Ammon's horn (tissue), 1 donor: Measurements from ENCODE around the gene CNDP2.

Experiments
- DNase-seq: peaks from one replicate; pipeline ENCODE4 v3.0.0-alpha.2; 2016; ENCODE audit warnings: low spot score

CNDP2 gene

GRCh38 chr18:74473976-74474640 lies 22.1 kb upstream of the CNDP2 start:
- no peak for DNase-seq

GRCh38 chr18:74476140-74476539 lies 20.0 kb upstream of the CNDP2 start:
- DNase-seq, result peak; percentile 75

- DNase-seq, result no peak
Measured at GRCh38 chr18:74477771-74478170, 18.4 kb upstream of the CNDP2 start.

DNA sequence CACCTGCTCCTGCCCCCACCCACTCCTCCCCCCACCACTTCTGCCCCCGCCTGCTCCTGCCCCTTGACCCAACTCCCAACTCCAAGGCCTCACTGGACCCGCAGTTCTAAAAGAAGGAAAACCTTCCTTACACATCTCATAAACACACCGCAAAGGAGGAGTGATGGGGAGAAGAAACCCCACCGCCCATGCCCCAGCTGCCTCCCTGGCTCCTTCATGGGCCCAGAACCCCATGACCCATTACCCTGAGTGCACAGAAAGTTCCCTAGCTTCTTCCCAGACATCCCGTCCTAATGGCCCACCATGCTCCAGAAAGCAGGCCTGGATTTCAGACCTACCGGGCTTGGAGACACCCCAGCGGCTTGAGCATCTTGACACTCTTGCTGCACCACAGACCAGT lies 17.8 kb upstream of the CNDP2 start:
- DNase-seq, result no peak

DNA sequence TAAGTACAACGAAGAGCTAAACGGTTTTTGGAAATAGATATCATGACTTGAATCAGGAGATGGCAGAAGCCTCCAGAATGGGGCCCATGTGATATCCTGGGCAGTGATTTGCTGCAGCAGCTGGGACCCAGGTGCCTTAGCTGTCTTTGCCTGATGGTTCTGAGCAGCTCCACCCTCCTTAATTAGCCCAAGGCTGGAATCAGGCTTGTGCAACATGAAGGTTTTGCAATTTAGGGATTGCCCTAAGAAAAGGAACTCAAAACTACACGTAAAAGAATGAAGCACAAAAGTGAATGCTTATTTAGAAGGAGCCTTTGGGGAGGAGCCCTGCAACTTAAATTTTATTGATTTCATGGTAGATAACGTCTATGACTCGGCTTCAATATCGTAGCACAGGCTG lies 17.3 kb upstream of the CNDP2 start:
- no peak for DNase-seq

DNA sequence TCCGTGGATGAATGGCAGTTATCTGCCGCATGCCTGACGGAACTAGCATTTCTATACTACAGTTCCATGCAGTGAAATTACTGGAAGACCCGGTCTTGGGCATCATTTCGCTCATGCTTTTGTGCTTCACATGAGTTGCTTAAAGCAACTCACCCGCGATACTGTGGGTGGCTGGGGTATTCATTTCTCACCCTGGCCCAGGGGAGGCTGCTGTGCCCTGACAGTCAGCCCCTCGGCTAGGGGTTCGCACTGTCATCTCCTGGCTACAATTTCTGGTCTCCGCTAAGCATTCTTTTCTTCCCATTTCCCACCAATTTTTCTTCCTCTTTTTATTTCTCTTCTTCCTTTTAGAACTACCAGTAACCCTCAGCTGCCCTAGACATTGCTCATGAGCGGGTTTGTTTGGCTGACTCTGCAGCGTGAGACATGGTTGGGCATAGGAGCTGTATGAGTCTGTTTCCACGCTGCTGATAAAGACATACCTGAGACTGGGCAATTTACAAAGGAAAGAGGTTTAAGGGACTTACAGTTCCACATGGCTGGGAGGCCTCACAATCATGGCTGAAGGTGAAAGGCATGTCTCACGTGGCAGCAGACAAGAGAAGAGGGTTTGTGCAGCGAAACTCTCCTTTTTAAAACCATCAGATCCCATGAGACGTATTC lies 16.5 kb upstream of the CNDP2 start:
- no peak for DNase-seq

GRCh38 chr18:74480149-74480651 lies 16.0 kb upstream of the CNDP2 start:
- no peak for DNase-seq

DNA sequence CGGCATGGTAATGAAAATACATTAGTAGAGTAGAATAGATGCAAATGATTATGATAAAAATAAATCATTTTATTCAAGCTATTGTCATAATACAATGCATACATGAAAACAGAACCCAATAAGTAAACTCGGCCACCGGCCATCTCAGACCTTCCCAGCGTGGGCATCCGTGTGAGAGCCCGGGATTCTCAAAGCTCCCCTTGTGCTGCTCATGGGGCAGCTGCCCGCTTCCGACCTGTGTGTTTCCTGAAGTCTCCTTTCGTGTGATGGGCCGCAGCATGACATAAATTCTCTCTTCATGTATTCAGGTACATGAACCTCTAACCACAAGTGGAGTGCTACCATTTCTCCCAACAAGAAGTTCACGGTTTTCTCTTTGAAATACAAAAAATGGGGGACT lies 13.5 kb upstream of the CNDP2 start:
- DNase-seq, result no peak

DNA sequence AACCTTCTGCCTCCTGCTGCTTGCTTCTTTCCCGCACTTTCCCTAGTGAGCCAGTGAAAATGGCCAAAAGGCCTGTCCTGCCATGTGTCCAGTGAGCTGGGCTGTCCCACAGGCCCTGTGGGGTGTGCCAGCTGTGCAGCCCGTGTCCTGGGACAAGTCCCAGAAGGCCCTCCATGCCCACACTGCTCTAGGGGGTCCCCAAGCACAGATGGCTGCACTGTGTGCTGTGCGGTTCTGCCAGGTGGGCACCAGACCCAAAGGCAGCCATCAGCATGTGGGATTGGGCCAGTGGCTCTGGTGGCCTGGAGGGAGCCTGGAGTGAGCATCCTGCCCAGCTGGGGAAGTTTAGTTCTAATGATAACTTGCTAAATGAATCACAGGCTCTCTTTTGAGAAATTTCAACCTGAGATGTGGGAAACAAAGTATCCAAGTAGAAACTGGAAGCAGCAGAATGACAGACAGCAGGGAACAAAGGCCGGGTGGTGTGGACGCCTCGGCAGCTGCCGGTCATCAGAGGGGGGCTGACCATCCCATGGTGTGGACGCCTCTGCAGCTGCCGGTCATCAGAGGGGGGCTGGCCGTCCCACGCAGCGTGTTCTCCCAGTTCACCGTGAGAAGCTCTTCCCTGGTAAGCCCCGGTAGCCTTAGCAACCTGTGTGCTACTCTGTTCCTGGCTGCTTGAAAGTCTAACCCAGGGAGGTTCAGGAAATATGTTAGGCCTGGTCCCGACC lies 9.9 kb upstream of the CNDP2 start:
- peak; percentile 40 for DNase-seq

DNA sequence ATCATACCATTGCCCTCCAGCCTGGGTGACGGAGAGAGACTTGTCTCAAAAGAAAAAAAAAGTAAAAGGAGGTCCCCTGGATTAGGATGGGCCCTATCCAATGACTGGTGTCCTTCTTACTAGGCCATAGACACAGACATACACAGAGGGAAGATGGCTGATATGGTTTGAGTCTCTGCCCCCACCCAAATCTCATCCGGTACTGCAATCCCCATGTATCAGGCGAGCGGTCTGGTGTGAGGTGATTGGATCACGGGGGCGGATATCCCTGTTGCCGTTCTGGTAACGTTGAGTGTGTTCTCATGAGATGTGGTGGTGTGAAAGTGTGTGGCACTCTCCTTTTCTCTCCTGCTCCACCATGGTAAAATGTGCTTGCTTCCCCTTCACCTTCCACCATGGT lies 7.8 kb upstream of the CNDP2 start:
- DNase-seq, result no peak

DNA sequence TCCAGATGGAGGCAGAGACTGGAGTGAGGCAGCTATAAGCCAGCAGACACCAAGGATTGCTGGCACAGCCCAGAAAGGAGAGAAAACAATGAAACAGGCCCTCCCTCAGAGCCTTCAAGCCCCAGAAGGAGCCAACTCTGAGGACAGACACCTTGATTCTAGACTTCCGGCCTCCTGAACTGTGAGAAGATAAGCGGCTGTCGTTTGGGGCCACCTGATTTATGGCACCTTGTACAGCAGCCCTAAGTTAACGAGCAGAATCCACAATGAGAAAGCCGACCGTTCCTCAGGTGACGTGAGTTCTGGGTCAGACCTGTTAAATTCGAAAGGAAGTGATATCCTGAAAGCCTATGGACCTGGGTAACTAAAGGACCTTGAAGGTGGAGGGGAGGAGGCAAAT lies 7.3 kb upstream of the CNDP2 start:
- no peak for DNase-seq

DNA sequence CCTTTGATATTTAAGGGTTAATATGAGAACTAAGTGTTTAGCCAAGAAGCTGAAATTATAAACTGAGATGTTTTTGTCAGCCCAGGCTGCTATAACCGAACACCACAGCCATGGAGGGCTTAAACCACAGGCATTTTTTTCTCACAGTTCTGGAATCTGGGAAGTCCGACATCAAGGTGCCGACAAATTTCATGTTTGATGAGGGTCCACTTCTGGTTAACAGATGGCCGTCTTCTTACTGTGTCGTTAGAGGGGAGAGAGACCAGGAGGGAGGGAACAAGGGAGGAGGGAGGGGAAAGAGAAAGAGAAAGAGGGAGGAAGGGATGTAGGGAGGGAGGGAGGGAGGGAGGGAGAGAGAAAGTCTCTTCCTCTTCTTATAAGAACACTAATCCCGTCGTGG lies 6.5 kb upstream of the CNDP2 start:
- DNase-seq, result no peak

DNA sequence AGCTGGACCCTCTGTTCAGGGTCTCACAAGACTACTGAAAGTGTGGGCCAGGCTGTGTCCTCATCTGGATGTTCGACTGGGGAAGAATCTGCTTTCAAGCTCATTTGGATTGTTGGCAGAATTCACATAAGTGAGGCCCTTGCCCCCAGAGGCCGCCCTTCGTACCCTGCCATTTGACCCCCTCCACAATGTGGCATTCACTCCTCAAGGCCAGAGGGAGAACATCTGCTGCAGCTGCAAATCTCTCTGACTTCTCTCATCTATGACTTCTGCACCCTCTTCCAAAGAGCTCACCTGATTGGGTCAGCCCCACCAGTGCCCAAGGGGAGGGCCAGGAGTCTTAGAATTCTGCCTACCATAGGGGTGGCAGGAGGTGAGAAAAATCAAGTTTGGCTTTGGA lies 3.9 kb upstream of the CNDP2 start:
- no peak for DNase-seq

GRCh38 chr18:74493689-74494088 lies 2.5 kb upstream of the CNDP2 start:
- DNase-seq, result peak; percentile 79

GRCh38 chr18:74494514-74494913 lies 1.6 kb upstream of the CNDP2 start:
- no peak for DNase-seq

DNA sequence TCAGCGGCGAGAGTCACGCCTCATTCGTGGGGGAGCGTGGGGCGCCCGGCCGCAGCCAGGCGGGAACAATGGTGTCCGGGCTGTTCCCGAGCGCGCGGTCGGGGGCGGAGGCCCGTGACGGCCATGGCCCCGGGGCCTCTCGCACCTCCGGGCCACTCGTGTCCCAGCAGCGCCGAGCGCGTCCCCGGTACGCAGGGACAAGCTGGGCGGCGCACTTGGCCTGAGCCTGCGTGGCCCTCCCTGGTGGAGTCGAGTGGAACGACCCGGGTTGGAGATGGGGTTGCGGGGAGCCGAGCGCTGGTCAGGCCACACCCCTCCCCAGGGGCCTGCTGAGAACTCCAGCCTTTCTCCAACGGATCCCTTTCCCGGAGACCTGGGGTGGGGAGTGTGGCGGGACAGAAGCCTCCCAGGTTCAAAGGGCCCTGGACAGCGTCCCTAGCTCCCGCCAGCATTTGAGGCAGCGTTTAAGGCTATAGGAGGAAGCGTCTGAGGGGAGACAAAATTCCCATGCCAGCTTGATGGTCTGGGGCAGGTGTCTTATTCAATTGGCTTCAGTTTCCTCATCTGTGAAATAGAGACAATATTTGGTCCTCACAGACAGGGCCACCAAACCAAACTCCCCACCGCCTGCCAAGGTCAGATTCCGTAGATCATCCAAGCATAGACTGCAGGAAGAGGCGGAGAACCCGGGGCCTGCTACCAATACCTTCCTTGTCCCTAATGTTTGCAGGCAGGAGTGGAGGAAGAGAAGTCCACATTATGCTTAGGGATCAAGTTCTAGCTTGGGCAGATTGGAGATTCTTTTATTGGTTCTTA lies 553 bp downstream of the CNDP2 start:
- peak; percentile 71 for DNase-seq

- DNase-seq, result no peak
Measured at GRCh38 chr18:74497324-74497676, 1.1 kb downstream of the CNDP2 start.

GRCh38 chr18:74497778-74498177 lies 1.6 kb downstream of the CNDP2 start:
- no peak for DNase-seq

- DNase-seq, result peak; percentile 69
Measured at GRCh38 chr18:74498712-74499627, 2.8 kb downstream of the CNDP2 start.

- peak; percentile 91 for DNase-seq
Measured at GRCh38 chr18:74499633-74500032, 3.5 kb downstream of the CNDP2 start.

DNA sequence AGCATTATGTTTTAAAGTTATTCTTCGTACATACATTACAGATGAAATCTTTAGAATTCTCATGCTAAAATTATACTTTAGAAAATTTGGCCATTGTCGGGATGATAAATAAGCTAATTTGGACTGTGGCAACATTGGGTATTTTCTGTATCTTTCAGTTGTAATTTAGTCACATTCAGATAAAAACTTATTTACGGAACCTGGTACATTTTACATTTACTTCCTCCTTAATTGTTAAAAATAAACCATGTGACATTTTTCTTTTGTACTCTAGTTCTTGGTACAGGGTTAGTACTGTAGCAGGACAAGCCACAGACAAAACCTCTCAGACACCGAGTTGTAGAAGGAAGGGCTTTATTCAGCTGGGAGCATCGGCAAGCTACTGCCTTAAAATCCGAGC lies 4.2 kb downstream of the CNDP2 start:
- no peak for DNase-seq
